Mucosa of rectum (tissue), 2 donors: ENCODE measurements around the gene SLFNL1.

Experiments
- H3K27ac ChIP-seq, 2 donors: one replicate each; pipeline ENCODE4 v1.7.0; 2013; ENCODE audit warnings: inconsistent platforms in 2 of 2, low read depth in 2 of 2, low read length in 2 of 2
- H3K27me3 ChIP-seq, 2 donors: one replicate each; pipeline ENCODE4 v1.7.0; 2013; ENCODE audit warnings: low read length in 2 of 2; ENCODE audit not compliant: control insufficient read depth in 2 of 2, insufficient read depth in 2 of 2
- H3K36me3 ChIP-seq, 2 donors: one replicate each; pipeline ENCODE4 v1.7.0; 2013; ENCODE audit warnings: low read length in 2 of 2; ENCODE audit not compliant: control insufficient read depth in 2 of 2, insufficient read depth in 2 of 2
- H3K4me1 ChIP-seq, 2 donors: one replicate each; pipeline ENCODE4 v1.7.0; 2013; ENCODE audit warnings: low read length in 2 of 2, mild to moderate bottlenecking in 1 of 2; ENCODE audit not compliant: control insufficient read depth in 2 of 2, insufficient read depth in 2 of 2
- H3K4me3 ChIP-seq, 2 donors: one replicate each; pipeline ENCODE4 v1.7.0; 2013; ENCODE audit warnings: low read length in 2 of 2
- H3K9ac ChIP-seq, 2 donors: one replicate each; pipeline ENCODE4 v1.7.0; 2013; ENCODE audit warnings: low read length in 2 of 2, low read depth in 1 of 2, mild to moderate bottlenecking in 1 of 2
- H3K9me3 ChIP-seq, 2 donors: one replicate each; pipeline ENCODE4 v1.7.0; 2013; ENCODE audit warnings: low read length in 2 of 2; ENCODE audit not compliant: control insufficient read depth in 2 of 2
- donor health status: healthy.
- donor health status: Normal muscosa, but diverticular disease.

SLFNL1 gene

GRCh38 chr1:41020654-41021053 lies 871 bp downstream of the SLFNL1 start:
- Histone ChIP-seq H3K9me3 (no peaks in the 10 kb centered on the region), H3K27ac (no peak overlapping the region)

DNA sequence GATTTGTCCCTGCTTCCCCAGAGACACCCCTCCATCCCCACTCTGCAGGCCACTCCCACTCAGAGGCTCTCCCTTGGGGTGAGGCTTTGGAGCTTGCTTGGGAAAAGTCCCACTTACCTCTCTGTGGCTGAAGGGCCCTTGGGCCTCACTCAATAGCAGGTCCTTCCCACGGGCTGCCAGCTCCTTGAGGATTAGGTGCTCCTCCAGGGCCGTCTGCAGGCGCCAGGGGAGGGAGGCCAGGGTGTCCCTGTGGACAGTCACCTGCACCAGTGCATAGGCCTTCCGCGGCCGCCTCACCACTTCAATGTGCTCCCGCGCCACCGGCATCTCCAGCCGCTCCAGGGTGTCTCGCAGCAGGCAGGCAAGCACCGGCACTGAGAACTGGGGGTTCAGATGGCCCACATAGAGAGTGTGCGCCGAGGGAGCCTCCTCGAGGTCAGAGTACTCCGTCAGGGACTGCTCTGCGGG lies 1.4 kb downstream of the SLFNL1 start:
- Histone ChIP-seq H3K4me1 (peaks cover 3 to 8% of the 10 kb centered on the region in 2 donors), H3K27me3 (no peaks in the 10 kb centered on the region), H3K9ac (no peak overlapping the region), H3K9me3 (no peaks in the 10 kb centered on the region), H3K36me3 (peaks cover 2 to 8% of the 10 kb centered on the region in 2 donors), H3K27ac (no peak overlapping the region), H3K4me3 (no peak overlapping the region)

More at GRCh38 chr1:41020654-41021053, 871 bp downstream of the SLFNL1 start:
- Histone ChIP-seq H3K9ac (no peak overlapping the region), H3K4me1 (peaks cover 3 to 8% of the 10 kb centered on the region in 2 donors), H3K27me3 (no peaks in the 10 kb centered on the region), H3K36me3 (peaks cover 0 to 11% of the 10 kb centered on the region in 2 donors), H3K4me3 (no peak overlapping the region)

- no peaks in the 10 kb centered on the region for H3K9me3 ChIP-seq
- peaks cover 3 to 8% of the 10 kb centered on the region in 2 donors for H3K4me1 ChIP-seq
- no peaks in the 10 kb centered on the region for H3K27me3 ChIP-seq
- H3K27ac ChIP-seq = no peak overlapping the region
- peaks cover 2 to 7% of the 10 kb centered on the region in 2 donors for H3K36me3 ChIP-seq
- H3K4me3 ChIP-seq = no peak overlapping the region
- H3K9ac ChIP-seq = no peak overlapping the region
Observed at GRCh38 chr1:41019353-41019745, 2.2 kb downstream of the SLFNL1 start.

DNA sequence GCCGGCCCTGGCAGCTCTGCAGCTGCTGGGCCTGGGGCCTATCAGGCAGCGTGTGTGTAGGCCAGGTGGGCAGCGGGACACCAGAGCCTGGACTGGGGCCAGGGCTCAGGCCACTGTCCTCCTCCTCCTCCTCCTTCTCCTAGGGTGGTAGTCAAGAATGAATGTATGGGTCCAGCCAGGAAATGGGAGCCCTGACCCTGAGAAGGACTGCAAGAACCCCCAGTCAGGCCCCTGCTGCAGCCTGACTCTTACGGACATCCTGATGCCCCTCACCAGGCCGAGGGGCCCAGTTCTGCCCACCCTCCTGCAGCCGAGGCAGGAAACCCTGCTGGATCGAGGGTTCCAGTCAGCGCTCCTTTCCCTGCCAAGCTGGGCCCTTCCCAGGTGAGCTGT lies 3.5 kb downstream of the SLFNL1 start:
- H3K9me3 ChIP-seq = no peaks in the 10 kb centered on the region
- H3K9ac ChIP-seq = no peak overlapping the region
- H3K4me1 ChIP-seq = peaks cover 3 to 8% of the 10 kb centered on the region in 2 donors
- no peak overlapping the region for H3K27ac ChIP-seq
- no peaks in the 10 kb centered on the region for H3K27me3 ChIP-seq
- H3K36me3 ChIP-seq = peaks cover 2 to 7% of the 10 kb centered on the region in 2 donors
- no peak overlapping the region for H3K4me3 ChIP-seq

DNA sequence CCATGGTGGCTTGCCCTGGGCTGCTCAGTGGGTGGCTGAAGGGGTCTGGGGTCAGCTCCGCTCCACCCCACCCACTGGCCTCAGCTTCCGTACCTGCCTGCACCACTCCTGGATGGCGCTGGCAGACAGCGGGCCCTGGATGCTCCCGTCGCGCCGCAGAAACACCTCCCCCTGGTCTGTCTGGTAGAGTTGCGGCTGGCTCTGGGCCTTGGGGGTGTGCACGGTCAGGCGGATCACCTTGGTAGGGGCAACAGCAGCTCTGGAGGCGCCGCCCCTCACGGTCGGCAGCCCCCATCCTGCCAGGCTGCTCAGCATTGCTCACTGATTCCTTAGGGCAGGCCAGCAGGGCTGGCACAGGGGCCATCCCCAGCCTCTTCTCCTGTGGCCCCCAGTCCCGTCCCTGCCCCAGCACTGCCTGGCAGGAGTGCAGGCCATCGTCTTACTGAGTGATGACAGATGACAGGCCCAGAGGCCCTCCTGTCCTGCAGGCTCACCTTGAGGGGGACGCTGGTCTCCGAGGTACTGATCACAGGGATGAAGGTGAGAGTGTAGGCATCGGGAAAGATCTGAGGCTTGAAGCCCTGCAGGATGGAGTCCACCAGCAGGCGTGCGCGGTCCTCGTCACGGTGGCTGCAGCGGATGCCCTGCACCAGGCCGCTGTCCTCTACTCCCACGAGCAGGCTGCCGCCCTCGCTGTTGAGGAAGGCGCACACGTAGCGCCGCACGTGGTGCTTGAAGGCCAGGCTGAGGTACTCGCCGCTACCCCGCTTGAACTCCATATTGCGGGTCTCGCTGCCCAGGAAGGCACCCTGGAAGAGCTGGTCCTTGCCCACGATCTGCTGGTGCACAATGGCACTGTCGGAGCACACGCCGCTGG lies 4.1 kb downstream of the SLFNL1 start:
- H3K27ac ChIP-seq = no peak overlapping the region
- no peaks in the 10 kb centered on the region for H3K9me3 ChIP-seq
- H3K27me3 ChIP-seq = no peaks in the 10 kb centered on the region
- H3K4me3 ChIP-seq = no peak overlapping the region
- H3K9ac ChIP-seq = no peak overlapping the region
- peaks cover 2 to 9% of the 10 kb centered on the region in 2 donors for H3K36me3 ChIP-seq
- H3K4me1 ChIP-seq = peaks cover 3 to 8% of the 10 kb centered on the region in 2 donors

GRCh38 chr1:41015897-41016470 lies 5.5 kb downstream of the SLFNL1 start:
- Histone ChIP-seq H3K36me3 (peaks cover 9 to 20% of the 10 kb centered on the region in 2 donors), H3K9ac (no peak overlapping the region), H3K27me3 (no peaks in the 10 kb centered on the region), H3K9me3 (no peaks in the 10 kb centered on the region), H3K4me1 (peaks cover 3% of the 10 kb centered on the region in 2 donors), H3K27ac (no peak overlapping the region), H3K4me3 (no peak overlapping the region)

- H3K4me3 ChIP-seq = no peak overlapping the region
- H3K27me3 ChIP-seq = no peaks in the 10 kb centered on the region
- peaks cover under 1 to 1% of the 10 kb centered on the region in 2 donors for H3K4me1 ChIP-seq
- peaks cover 11 to 26% of the 10 kb centered on the region in 2 donors for H3K36me3 ChIP-seq
- no peak overlapping the region for H3K9ac ChIP-seq
- no peak overlapping the region for H3K27ac ChIP-seq
- H3K9me3 ChIP-seq = no peaks in the 10 kb centered on the region
Observed at GRCh38 chr1:41015281-41015896, 6.1 kb downstream of the SLFNL1 start.

DNA sequence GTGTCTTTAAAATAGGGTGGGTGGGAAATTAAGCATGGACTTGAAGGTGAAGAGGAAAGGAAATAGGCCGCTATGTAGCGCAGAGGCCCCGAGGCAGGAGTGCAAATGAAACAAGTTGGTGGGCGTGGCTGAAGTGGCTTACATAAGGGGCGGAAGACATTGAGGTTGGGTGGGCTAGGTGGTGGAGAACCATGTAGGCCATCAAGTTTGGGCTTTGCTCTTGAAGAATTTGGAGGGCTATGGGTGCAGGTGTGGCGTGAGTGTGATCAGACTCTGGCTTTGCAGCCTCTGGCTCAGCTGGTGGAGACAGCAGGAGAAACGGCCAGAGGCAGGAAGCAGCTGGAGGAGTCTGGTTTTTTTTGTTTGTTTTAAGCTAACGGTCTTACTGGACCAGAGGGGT lies 6.7 kb downstream of the SLFNL1 start:
- Histone ChIP-seq H3K4me3 (no peak overlapping the region), H3K9me3 (no peaks in the 10 kb centered on the region), H3K4me1 (no peaks in the 10 kb centered on the region), H3K9ac (no peak overlapping the region), H3K36me3 (peaks cover 15 to 31% of the 10 kb centered on the region in 2 donors), H3K27me3 (no peaks in the 10 kb centered on the region), H3K27ac (no peak overlapping the region)

GRCh38 chr1:41013796-41014195 lies 7.7 kb downstream of the SLFNL1 start:
- Histone ChIP-seq H3K9me3 (no peaks in the 10 kb centered on the region), H3K27ac (no peak overlapping the region), H3K36me3 (peaks cover 21 to 40% of the 10 kb centered on the region in 2 donors)

DNA sequence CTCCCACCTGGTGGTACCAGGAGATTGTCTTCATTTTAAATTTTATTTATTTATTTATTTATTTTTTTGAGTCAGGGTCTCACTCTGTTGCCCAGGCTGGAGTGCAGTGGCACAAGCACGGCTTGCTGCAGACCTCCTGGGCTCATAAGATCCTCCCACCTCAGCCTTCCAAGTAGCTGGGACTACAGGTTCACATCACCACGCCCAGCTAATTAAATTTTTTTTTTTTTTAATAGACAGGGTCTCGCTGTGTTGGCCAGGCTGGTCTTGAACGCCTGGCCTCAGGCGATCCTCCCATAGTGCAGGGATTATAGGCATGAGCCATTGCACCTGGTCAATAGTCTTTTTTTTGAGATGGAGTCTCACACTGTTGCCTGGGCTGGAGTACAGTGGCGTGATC lies 8.5 kb downstream of the SLFNL1 start:
- H3K36me3 ChIP-seq = peaks cover 29 to 45% of the 10 kb centered on the region in 2 donors
- H3K4me1 ChIP-seq = no peaks in the 10 kb centered on the region
- no peak overlapping the region for H3K9ac ChIP-seq
- H3K9me3 ChIP-seq = no peaks in the 10 kb centered on the region
- H3K27me3 ChIP-seq = no peaks in the 10 kb centered on the region
- H3K4me3 ChIP-seq = no peak overlapping the region
- H3K27ac ChIP-seq = no peak overlapping the region

More at GRCh38 chr1:41013796-41014195, 7.7 kb downstream of the SLFNL1 start:
- H3K9ac ChIP-seq = no peak overlapping the region
- no peaks in the 10 kb centered on the region for H3K4me1 ChIP-seq
- H3K4me3 ChIP-seq = no peak overlapping the region
- no peaks in the 10 kb centered on the region for H3K27me3 ChIP-seq
